Activated CD8-positive, alpha-beta T cell treated with anti-CD3 and anti-CD28 coated beads for 36 hours (primary cell): ENCODE measurements around the gene PTP4A2. TPM values are rescaled to one million over a fixed set of nuclear protein-coding genes. Genes with fewer than 3 reads are reported as not detected.

Experiments
- ATAC-seq: fragments of 200-7000 bp; cut with Tn5 transposase; one replicate; pipeline ENCODE4 v1.10.0; 2021; ENCODE audit warnings: mild to moderate bottlenecking, moderate library complexity
- CTCF ChIA-PET: fragments of 350-600 bp; sonication (Branson Sonifier 250); formaldehyde crosslinking; loops from one replicate; lab custom pipeline; 2021; ENCODE audit warnings: antibody characterized with exemption; lab: Charles Lee
- POLR2A ChIA-PET: fragments of 350-600 bp; sonication (Branson Sonifier 250); formaldehyde crosslinking; loops from one replicate; lab custom pipeline; 2021; ENCODE audit warnings: antibody characterized with exemption; lab: Charles Lee
- DNase-seq: peaks from one replicate; pipeline ENCODE4 v3.0.0-alpha.2; 2020
- H3K27ac Mint-ChIP-seq: one replicate; pipeline ENCODE4 v1.8.0; 2021; ENCODE audit warnings: mild to moderate bottlenecking, mixed read lengths
- H3K27me3 Mint-ChIP-seq: one replicate; pipeline ENCODE4 v1.8.0; 2021; ENCODE audit warnings: mixed read lengths
- H3K36me3 Mint-ChIP-seq: one replicate; pipeline ENCODE4 v1.8.0; 2021; ENCODE audit warnings: low read depth, mixed read lengths
- H3K4me1 Mint-ChIP-seq: one replicate; pipeline ENCODE4 v1.8.0; 2021; ENCODE audit warnings: low read depth, mixed read lengths
- H3K4me3 Mint-ChIP-seq: one replicate; pipeline ENCODE4 v1.8.0; 2021; ENCODE audit warnings: mild to moderate bottlenecking, moderate library complexity, mixed read lengths
- H3K9me3 Mint-ChIP-seq: one replicate; pipeline ENCODE4 v1.8.0; 2021; ENCODE audit warnings: mixed read lengths
- CTCF ChIP-seq: fragments of 200-600 bp; IDR thresholded peaks from one replicate; pipeline ENCODE4 v1.8.0; 2022; ENCODE audit warnings: antibody characterized with exemption, mild to moderate bottlenecking
- intact Hi-C: fragments of 100-400 bp; cut with micrococcal nuclease; formaldehyde crosslinking; loops from one replicate; pipeline ENCODE4 v1.10.0; 2022
- total RNA-seq, 2 experiments: library from RNA; stranded (reverse); gene quantifications; one replicate each; pipeline ENCODE4 v1.2.3, GENCODE V29; 2021

The PTP4A2 gene
- 100 to 1,000 TPM; 273 to 296 TPM for total RNA-seq

DNA sequence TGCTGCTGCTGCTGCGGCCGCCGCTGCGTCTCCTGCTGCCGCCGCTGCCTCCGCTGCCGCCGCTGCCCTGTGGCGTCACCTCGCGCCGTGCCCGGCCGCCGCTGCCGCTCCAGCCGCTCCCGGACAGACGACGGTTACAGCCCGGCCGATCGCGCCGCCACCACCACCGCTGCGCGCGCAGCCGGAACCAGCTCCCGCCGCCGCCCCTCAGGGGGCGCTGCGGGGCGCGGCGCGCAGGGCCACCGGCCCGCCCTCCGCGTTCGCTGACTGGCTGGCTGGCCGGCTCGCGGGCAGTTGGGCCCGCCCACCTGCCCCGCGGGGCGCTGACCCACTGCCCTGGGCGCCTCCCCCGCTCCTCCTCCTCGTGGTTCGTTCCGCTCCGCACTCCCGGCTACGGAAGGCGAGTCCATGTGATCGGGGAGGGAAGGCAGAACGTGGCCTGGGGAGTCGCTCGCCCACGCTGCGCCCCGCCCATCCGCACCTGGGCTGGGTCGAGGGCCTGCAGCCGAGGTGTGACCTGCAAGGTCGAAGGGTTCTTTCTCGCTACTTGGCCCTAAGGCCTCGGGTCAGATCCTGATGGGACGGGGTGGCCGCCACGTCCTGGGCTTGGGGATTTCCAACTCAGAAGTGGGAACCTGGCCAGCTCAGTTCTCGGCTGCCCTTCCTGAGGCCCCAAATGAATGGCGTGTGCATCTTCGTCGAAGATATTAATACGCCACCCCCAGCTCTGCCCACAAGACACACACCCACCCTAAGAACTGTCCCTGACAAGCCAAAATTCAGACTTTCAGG is at the start of gene PTP4A2:
Gene PTP4A2 (minus strand): TSS at position 185 of the 792 bp plus-strand sequence. CDS start 19,303 bp downstream, outside the sequence.
- Mint-ChIP-seq H3K4me1 (peaks cover 57% of the 10 kb centered on the region), H3K4me3 (peak within 1 kb of the TSS; percentile 89), H3K27me3 (no peaks in the 10 kb centered on the region), H3K27ac (peak within 1 kb of the TSS; percentile 98), H3K36me3 (peaks cover 36% of the 10 kb centered on the region), H3K9me3 (no peaks in the 10 kb centered on the region)
- peak; percentile 34 for TF ChIP-seq CTCF
- ChIA-PET POLR2A (interaction anchor here (0.5 to 4.5 kb wide), 9 partner anchors 7 to 496 kb away, joined by 3 to 61 read pairs (median 7); partner anchors contain the start of gene SPOCD1), CTCF (interaction anchor here (0.6 to 4.7 kb wide), 13 partner anchors 10 to 109 kb away, joined by 3 to 116 read pairs (median 3); partner anchors contain the start of gene KHDRBS1)
- DNase-seq (peak; percentile 94), ATAC-seq (peak; percentile 71)
- intact Hi-C loops: no loop called here

DNA sequence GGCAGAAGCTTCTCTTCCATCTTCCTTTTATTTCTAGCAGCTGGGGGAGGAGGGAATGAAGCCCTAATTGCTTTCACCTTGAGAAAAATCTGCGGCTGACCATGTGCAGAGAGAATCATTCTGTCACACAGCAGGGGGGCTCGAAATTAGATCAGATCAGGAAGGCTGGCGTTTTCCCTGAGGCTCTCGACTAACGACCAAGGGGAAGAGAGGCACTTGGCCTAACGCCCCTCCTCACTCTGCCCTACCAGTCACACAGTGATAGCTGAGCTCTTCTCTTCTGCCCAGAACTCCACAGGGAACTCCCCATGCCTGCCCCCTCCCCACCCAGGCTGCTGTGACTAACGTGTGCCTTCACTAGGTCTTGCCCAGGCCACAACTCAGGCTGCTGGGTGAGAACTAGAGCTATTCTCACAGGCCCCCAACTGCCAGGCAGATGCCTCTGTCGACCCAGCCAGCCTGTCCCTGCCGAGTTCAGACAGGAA is 49.0 kb upstream of the PTP4A2 start:
- no peak overlapping the region for H3K27ac Mint-ChIP-seq
- no peak for ATAC-seq
- POLR2A ChIA-PET: no interaction called here
- CTCF ChIA-PET: interaction anchor here (1.1 to 1.8 kb wide), 2 partner anchors 15 to 16 kb away, joined by 3 to 6 read pairs; no protein-coding TSS in a partner anchor
- no peak overlapping the region for H3K4me3 Mint-ChIP-seq
- DNase-seq: no peak
- no peaks in the 10 kb centered on the region for H3K9me3 Mint-ChIP-seq
- no peak for TF ChIP-seq CTCF
- peaks cover 39% of the 10 kb centered on the region for H3K4me1 Mint-ChIP-seq
- H3K36me3 Mint-ChIP-seq: no peaks in the 10 kb centered on the region
- intact Hi-C loops: no loop called here
- H3K27me3 Mint-ChIP-seq: no peaks in the 10 kb centered on the region

- peak; percentile 53 for ATAC-seq
- Mint-ChIP-seq H3K4me3 (peak overlapping the region; percentile 39), H3K36me3 (no peaks in the 10 kb centered on the region), H3K4me1 (peaks cover 53% of the 10 kb centered on the region), H3K27ac (peak overlapping the region; percentile 90), H3K27me3 (no peaks in the 10 kb centered on the region), H3K9me3 (no peaks in the 10 kb centered on the region)
- TF ChIP-seq CTCF: no peak
- CTCF ChIA-PET: interaction anchor here (0.6 to 3.0 kb wide), 13 partner anchors 8 to 231 kb away, joined by 3 to 18 read pairs (median 3); no protein-coding TSS in a partner anchor
- peak; percentile 28 for DNase-seq
- intact Hi-C loops: no loop called here
- POLR2A ChIA-PET: interaction anchor here (0.6 to 1.5 kb wide), 12 partner anchors 10 to 195 kb away, joined by 3 to 5 read pairs (median 3); partner anchors contain the start of gene SPOCD1
Measured at GRCh38 chr1:31985430-31985829, 47.3 kb upstream of the PTP4A2 start.

GRCh38 chr1:31984419-31985347 is 46.5 kb upstream of the PTP4A2 start:
- H3K27me3 Mint-ChIP-seq: no peaks in the 10 kb centered on the region
- peak; percentile 55 for DNase-seq
- peaks cover 46% of the 10 kb centered on the region for H3K4me1 Mint-ChIP-seq
- ChIA-PET POLR2A (interaction anchor here (0.7 to 1.5 kb wide), 10 partner anchors 11 to 196 kb away, joined by 3 to 5 read pairs (median 3); partner anchors contain the start of gene SPOCD1), CTCF (interaction anchor here (0.8 to 3.0 kb wide), 12 partner anchors 7 to 219 kb away, joined by 3 to 18 read pairs (median 4); no protein-coding TSS in a partner anchor)
- intact Hi-C loops: no loop called here
- peak overlapping the region; percentile 90 for H3K27ac Mint-ChIP-seq
- H3K9me3 Mint-ChIP-seq: no peaks in the 10 kb centered on the region
- TF ChIP-seq CTCF: no peak
- H3K36me3 Mint-ChIP-seq: no peaks in the 10 kb centered on the region
- peak overlapping the region; percentile 39 for H3K4me3 Mint-ChIP-seq
- peak; percentile 83 for ATAC-seq
